Fibroblast of lung (primary cell): ENCODE measurements around the gene F10.

Experiments
- EZH2 ChIP-seq: IDR thresholded peaks from 2 replicates; pipeline ENCODE4 v1.5.1; 2012; ENCODE audit warnings: low read length, control low read depth, mild to moderate bottlenecking; ENCODE audit errors: missing control alignments
- TF ChIP-seq, protein P1 (sequence below), 2 donors: IDR thresholded peaks in 1 of 2; conservative IDR thresholded peaks in 1 of 2; 1 replicate in 1 of 2; 2 replicates in 1 of 2; pipeline ENCODE4 v1.5.1; 2011 to 2012; ENCODE audit warnings: low read length in 2 of 2, control low read depth in 1 of 2, inconsistent platforms in 1 of 2, low read depth in 1 of 2, mild to moderate bottlenecking in 1 of 2

DNA sequence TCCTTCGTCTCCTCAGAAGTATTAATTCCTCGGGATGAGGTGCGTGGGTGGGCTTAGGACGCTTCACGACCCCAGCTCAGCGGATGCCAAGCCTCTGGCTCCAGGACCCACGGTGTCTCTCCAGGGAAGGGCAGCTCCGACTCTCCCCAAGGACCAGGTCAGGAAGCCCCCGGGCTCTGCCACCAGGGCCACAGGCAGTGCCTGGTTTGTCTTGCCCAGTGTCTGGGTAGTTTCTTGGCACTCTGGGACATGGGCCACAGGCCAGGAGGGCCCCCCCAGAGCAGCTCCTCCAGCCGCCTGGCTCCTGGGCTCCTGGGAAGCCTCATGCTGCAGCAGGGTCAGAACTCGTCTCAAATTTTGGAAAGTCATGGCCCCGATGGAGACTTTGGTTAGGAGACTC is 38.4 kb downstream of the F10 start:
- TF ChIP-seq, protein P1, sequence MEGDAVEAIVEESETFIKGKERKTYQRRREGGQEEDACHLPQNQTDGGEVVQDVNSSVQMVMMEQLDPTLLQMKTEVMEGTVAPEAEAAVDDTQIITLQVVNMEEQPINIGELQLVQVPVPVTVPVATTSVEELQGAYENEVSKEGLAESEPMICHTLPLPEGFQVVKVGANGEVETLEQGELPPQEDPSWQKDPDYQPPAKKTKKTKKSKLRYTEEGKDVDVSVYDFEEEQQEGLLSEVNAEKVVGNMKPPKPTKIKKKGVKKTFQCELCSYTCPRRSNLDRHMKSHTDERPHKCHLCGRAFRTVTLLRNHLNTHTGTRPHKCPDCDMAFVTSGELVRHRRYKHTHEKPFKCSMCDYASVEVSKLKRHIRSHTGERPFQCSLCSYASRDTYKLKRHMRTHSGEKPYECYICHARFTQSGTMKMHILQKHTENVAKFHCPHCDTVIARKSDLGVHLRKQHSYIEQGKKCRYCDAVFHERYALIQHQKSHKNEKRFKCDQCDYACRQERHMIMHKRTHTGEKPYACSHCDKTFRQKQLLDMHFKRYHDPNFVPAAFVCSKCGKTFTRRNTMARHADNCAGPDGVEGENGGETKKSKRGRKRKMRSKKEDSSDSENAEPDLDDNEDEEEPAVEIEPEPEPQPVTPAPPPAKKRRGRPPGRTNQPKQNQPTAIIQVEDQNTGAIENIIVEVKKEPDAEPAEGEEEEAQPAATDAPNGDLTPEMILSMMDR (conservative IDR thresholded peaks at IDR 0.05 in 1 of 2, IDR thresholded peaks at IDR 0.05 in 1 of 2; ENCODE audit: low read depth in 1 of 2, low read length in 2 of 2) = no peak
- no peak for TF ChIP-seq EZH2
